HepG2 (cell line): Measurements from ENCODE around the gene TELO2. TPM values are rescaled to one million over a fixed set of nuclear protein-coding genes. Genes with fewer than 3 reads are reported as not detected.
A peak's percentile ranks its signal among the peaks of the same experiment; 100 is the strongest.

ENCODE experiments used
- ATAD3A ChIP-seq: sonication (generic); formaldehyde crosslinking; IDR thresholded peaks from 2 replicates; pipeline ENCODE4 v1.4.0; 2020; ENCODE audit warnings: missing genetic modification reagents
- CEBPG ChIP-seq: IDR thresholded peaks from 2 replicates; pipeline ENCODE4 v1.6.1; 2016
- CERS6 ChIP-seq: sonication (generic); formaldehyde crosslinking; IDR thresholded peaks from 2 replicates; pipeline ENCODE4 v1.5.0; 2020; ENCODE audit warnings: missing genetic modification reagents
- FOXJ3 ChIP-seq: sonication (generic); formaldehyde crosslinking; IDR thresholded peaks from 2 replicates; pipeline ENCODE4 v1.4.0; 2020; ENCODE audit warnings: missing genetic modification reagents, mild to moderate bottlenecking, borderline replicate concordance
- GFI1 ChIP-seq: sonication (generic); formaldehyde crosslinking; IDR thresholded peaks from 2 replicates; pipeline ENCODE4 v1.5.0; 2020; ENCODE audit warnings: missing genetic modification reagents, mild to moderate bottlenecking, borderline replicate concordance
- JUN ChIP-seq: sonication (generic); formaldehyde crosslinking; IDR thresholded peaks from 2 replicates; pipeline ENCODE4 v1.4.0; 2020; ENCODE audit warnings: mild to moderate bottlenecking, missing genetic modification reagents
- MBD4 ChIP-seq: IDR thresholded peaks from 2 replicates; pipeline ENCODE4 v1.6.1; 2012; ENCODE audit warnings: low read length, inconsistent platforms, borderline replicate concordance
- MED1 ChIP-seq: sonication (generic); formaldehyde crosslinking; IDR thresholded peaks from 2 replicates; pipeline ENCODE4 v1.4.0; 2020; ENCODE audit warnings: missing genetic modification reagents
- MED13 ChIP-seq: sonication (generic); formaldehyde crosslinking; IDR thresholded peaks from 2 replicates; pipeline ENCODE4 v1.5.0; 2020; ENCODE audit warnings: missing genetic modification reagents
- MEIS1 ChIP-seq: sonication (generic); formaldehyde crosslinking; IDR thresholded peaks from 2 replicates; pipeline ENCODE4 v1.9.0; 2021; ENCODE audit warnings: mild to moderate bottlenecking, missing genetic modification reagents, moderate library complexity, borderline replicate concordance
- MXD1 ChIP-seq: sonication (generic); formaldehyde crosslinking; IDR thresholded peaks from 2 replicates; pipeline ENCODE4 v1.4.0; 2020; ENCODE audit warnings: mild to moderate bottlenecking, missing genetic modification reagents
- MXD4 ChIP-seq: IDR thresholded peaks from 2 replicates; pipeline ENCODE4 v1.6.1; 2016; ENCODE audit warnings: mild to moderate bottlenecking, missing biosample characterization, missing genetic modification reagents
- ONECUT2 ChIP-seq: sonication (generic); formaldehyde crosslinking; IDR thresholded peaks from 2 replicates; pipeline ENCODE4 v1.4.0; 2020; ENCODE audit warnings: missing genetic modification reagents
- STAG1 ChIP-seq: sonication (generic); formaldehyde crosslinking; IDR thresholded peaks from 2 replicates; pipeline ENCODE4 v1.4.0; 2020; ENCODE audit warnings: missing genetic modification reagents
- TBX2 ChIP-seq: sonication (generic); formaldehyde crosslinking; IDR thresholded peaks from 2 replicates; pipeline ENCODE4 v1.5.0; 2020; ENCODE audit warnings: missing genetic modification reagents, mild to moderate bottlenecking, borderline replicate concordance
- U2AF1 ChIP-seq: fragments of 200-400 bp; formaldehyde crosslinking; optimal IDR thresholded peaks from 2 replicates; pipeline ENCODE3; 2017; ENCODE audit warnings: mild to moderate bottlenecking, low read depth, low read length
- YY1 ChIP-seq: IDR thresholded peaks from 2 replicates; pipeline ENCODE4 v1.6.1; 2011; ENCODE audit warnings: low read length, low read depth, moderate library complexity, mild to moderate bottlenecking; ENCODE audit not compliant: insufficient read depth, insufficient replicate concordance
- ZBTB43 ChIP-seq: sonication (generic); formaldehyde crosslinking; conservative IDR thresholded peaks from 2 replicates; pipeline ENCODE4 v1.4.0; 2020; ENCODE audit warnings: missing genetic modification reagents
- ZMYM3 ChIP-seq: sonication (generic); formaldehyde crosslinking; IDR thresholded peaks from 2 replicates; pipeline ENCODE4 v1.5.1; 2020; ENCODE audit warnings: mild to moderate bottlenecking, missing genetic modification reagents
- ZNF12 ChIP-seq: sonication (generic); formaldehyde crosslinking; IDR thresholded peaks from 2 replicates; pipeline ENCODE4 v1.5.0; 2020; ENCODE audit warnings: missing genetic modification reagents
- ZNF143 ChIP-seq: sonication (generic); formaldehyde crosslinking; IDR thresholded peaks from 2 replicates; pipeline ENCODE4 v1.4.0; 2020; ENCODE audit warnings: missing genetic modification reagents
- ZNF207 ChIP-seq: fragments of 450-650 bp; IDR thresholded peaks from 2 replicates; pipeline ENCODE4 v1.6.1; 2016; ENCODE audit warnings: antibody characterized with exemption, borderline replicate concordance
- ZNF263 ChIP-seq: sonication (generic); formaldehyde crosslinking; IDR thresholded peaks from 2 replicates; pipeline ENCODE4 v1.4.0; 2020; ENCODE audit warnings: missing genetic modification reagents
- ZNF547 ChIP-seq: sonication (generic); formaldehyde crosslinking; IDR thresholded peaks from 2 replicates; pipeline ENCODE4 v1.5.1; 2020; ENCODE audit warnings: mild to moderate bottlenecking, missing genetic modification reagents
- ZNF563 ChIP-seq: sonication (generic); formaldehyde crosslinking; IDR thresholded peaks from 2 replicates; pipeline ENCODE4 v1.8.0; 2022; ENCODE audit warnings: mild to moderate bottlenecking, moderate library complexity, missing genetic modification reagents
- ZNF672 ChIP-seq: sonication (generic); formaldehyde crosslinking; IDR thresholded peaks from 2 replicates; pipeline ENCODE4 v1.8.1; 2022; ENCODE audit warnings: missing genetic modification reagents
- ZNF780A ChIP-seq: sonication (generic); formaldehyde crosslinking; IDR thresholded peaks from 2 replicates; pipeline ENCODE4 v1.8.0; 2022; ENCODE audit warnings: mild to moderate bottlenecking, missing genetic modification reagents, moderate library complexity
- ZNF782 ChIP-seq: sonication (generic); formaldehyde crosslinking; IDR thresholded peaks from 2 replicates; pipeline ENCODE4 v1.4.0; 2020; ENCODE audit warnings: missing genetic modification reagents, mild to moderate bottlenecking, borderline replicate concordance
- ZNF850 ChIP-seq: sonication (generic); formaldehyde crosslinking; conservative IDR thresholded peaks from 2 replicates; pipeline ENCODE4 v1.9.0; 2021; ENCODE audit warnings: mild to moderate bottlenecking, missing genetic modification reagents
- polyA plus RNA-seq, 8 experiments: library from polyadenylated mRNA; depleted of rRNA in 3 of 8; stranded (reverse) in 7 of 8; unstranded in 1 of 8; fragments of >200 nt; fragmentation: Illumina TruSeq in 4 of 8; extraction: Trizol in 4 of 8; gene quantifications; 2 replicates each; pipeline versions ENCODE4 v1.2.1 to v1.2.3, GENCODE V29; 2011 to 2016; ENCODE audit warnings: low read depth in 4 of 8, missing spikeins in 1 of 8, mixed read lengths in 1 of 8; ENCODE audit not compliant: insufficient read depth in 1 of 8
- total RNA-seq, 5 experiments: library from RNA; depleted of rRNA; stranded (reverse); fragments of >200 nt; fragmentation: Illumina TruSeq; extraction: Trizol; gene quantifications; 2 replicates each; pipeline ENCODE4 v1.2.3, GENCODE V29; 2016; ENCODE audit warnings: low read depth in 1 of 5

The TELO2 gene
- total and polyA plus RNA-seq, 2 of the 13 experiments (the other 11 are each of a cell fraction or from before 2014, with no cell fraction given): 10.1 to 17.9 TPM

GRCh38 chr16:1474796-1475551 is 18.2 kb upstream of the TELO2 start, which contains the start of gene CLCN7 (continued):
- TF ChIP-seq ZBTB43 (CRISPR knock-in tag) (peak; percentile 94), JUN (CRISPR knock-in tag) (peak; percentile 77), ZNF263 (CRISPR knock-in tag) (no peak; the same call in 1 of the 2 replicates), ZNF547 (CRISPR knock-in tag) (peak; percentile 86), ZNF850 (CRISPR knock-in tag) (no peak), ZNF563 (CRISPR knock-in tag) (peak; percentile 96), ZNF672 (CRISPR knock-in tag) (peak; percentile 73; the same call in 1 of the 2 replicates), ZNF143 (CRISPR knock-in tag) (peak; percentile 89), U2AF1 (no peak), CERS6 (CRISPR knock-in tag) (no peak), ATAD3A (no peak), ZNF12 (CRISPR knock-in tag) (no peak), MEIS1 (no peak), ZNF782 (CRISPR knock-in tag) (peak; percentile 82; the same call in 1 of the 2 replicates), MXD4 (CRISPR knock-in tag) (peak; percentile 97), MED1 (CRISPR knock-in tag) (peak; percentile 58), ZNF207 (no peak), MXD1 (CRISPR knock-in tag) (peak; percentile 93), ZNF780A (CRISPR knock-in tag) (peak; percentile 80), TBX2 (0 out of 2 replicates have a peak, but pooled peaks have one; percentile 68), ZMYM3 (CRISPR knock-in tag) (no peak), FOXJ3 (CRISPR knock-in tag) (no peak), STAG1 (CRISPR knock-in tag) (no peak), MBD4 (no peak), MED13 (no peak), CEBPG (CRISPR knock-in tag) (no peak), ONECUT2 (no peak), GFI1 (CRISPR knock-in tag) (no peak; the same call in 1 of the 2 replicates), YY1 (peak; percentile 62)
